Measurements from ENCODE around the gene DGKA.
"Not testable (repeated sequence)": the region's sequence is repeated elsewhere in the genome, so short reads cannot be mapped to it uniquely, and the experiment has no call there.

Gene DGKA

DNA sequence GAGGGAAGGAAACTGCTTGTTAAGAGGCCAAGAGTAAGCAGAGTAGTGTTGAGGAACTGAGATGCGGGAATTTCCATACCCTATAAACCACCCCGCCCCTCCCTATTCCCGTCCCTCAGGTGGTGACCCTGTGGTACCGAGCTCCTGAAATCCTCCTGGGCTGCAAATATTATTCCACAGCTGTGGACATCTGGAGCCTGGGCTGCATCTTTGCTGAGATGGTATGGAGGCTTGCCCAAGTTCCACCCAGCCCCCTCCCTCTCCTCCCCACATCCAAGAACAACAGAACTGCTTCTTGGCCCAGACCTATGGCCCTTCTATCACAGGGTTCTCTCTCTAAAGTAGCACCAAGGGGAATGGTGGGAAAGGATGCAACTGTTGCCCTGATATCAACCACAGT, 38.4 kb downstream of the DGKA start:
- DNase-seq, result no peak

DNA sequence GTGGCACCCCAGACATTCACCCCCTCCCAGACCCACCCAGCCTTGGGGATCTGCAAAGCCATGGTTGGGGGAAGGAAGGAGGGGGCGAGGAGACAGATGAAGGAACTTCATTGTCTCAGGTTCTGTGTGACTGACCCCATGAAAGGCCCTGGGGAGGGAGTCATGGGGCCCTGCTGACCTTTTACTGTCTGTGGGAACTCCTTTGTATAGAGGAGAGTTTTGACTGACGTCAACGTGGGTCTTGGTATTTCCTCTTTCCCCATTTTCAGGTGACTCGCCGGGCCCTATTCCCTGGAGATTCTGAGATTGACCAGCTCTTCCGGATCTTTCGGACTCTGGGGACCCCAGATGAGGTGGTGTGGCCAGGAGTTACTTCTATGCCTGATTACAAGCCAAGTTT, 39.8 kb downstream of the DGKA start:
- no peak for DNase-seq

DNA sequence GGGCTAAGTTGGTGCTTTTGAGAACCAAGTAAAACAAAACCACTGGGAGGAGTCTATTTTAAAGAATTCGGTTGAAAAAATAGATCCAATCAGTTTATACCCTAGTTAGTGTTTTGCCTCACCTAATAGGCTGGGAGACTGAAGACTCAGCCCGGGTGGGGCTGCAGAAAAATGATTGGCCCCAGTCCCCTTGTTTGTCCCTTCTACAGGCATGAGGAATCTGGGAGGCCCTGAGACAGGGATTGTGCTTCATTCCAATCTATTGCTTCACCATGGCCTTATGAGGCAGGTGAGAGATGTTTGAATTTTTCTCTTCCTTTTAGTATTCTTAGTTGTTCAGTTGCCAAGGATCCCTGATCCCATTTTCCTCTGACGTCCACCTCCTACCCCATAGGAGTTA, 41.1 kb downstream of the DGKA start:
- no peak for DNase-seq

- no peak for DNase-seq
Measured at GRCh38 chr12:55972456-55972855, 41.5 kb downstream of the DGKA start.

DNA sequence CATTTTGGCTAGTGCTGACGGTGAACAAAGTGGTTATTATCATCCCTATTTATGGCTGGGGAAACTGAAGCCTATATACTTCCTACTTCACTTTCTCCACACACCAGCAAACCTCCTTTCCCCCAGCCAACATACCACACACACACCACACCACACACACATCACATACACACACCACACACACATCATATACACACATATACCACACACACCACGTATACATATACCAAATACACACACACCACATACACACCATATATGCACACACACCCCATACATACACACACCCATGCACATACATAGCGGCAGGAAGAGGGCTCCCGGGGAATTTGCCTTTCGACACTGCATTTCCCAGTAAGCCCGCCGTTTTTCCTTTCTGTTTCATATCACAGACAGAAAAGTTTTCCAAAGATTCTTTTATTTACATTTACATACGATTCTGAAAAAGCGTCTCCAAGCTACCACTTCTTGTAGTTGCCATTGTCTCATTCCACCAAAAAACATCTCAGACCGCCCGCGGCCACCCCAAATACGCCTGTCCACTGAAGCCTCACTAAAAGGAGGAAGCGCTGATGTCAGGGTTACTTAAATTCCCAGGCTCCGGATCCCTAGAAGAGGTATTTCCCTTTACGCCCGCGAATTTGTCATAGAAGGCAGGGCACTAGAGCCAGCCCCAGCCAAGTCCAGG, 42.1 kb downstream of the DGKA start:
- no peak for DNase-seq

- DNase-seq, result peak; percentile 99
Measured at GRCh38 chr12:55973599-55974307, 42.8 kb downstream of the DGKA start, which contains the start of gene RAB5B. TSS of gene RAB5B (plus strand) at chr12:55974078. CDS start at chr12:55986961, 12,883 bp downstream.

DNA sequence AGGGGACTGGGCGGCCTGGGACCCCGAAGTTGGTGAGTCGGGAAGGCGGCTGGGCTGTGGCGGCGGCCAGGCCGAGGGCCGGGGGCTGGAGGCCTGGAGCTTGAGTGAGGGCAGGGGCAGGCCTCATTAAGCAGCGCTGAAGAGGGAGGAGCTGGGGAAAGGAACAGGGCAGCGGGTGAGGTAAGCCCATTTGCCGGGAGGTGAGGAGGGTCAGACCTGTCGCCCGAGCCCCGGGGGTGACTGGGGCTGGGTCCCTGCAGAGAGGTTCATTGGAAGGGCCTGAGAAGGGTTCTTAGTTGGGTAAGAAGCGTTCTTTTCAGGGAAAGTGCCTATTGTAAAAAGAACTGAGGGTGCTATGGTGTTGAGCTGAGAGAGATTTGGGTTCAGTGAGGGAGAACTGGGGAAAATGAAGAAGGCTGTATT, 43.4 kb downstream of the DGKA start:
- peak; percentile 36 for DNase-seq

DNA sequence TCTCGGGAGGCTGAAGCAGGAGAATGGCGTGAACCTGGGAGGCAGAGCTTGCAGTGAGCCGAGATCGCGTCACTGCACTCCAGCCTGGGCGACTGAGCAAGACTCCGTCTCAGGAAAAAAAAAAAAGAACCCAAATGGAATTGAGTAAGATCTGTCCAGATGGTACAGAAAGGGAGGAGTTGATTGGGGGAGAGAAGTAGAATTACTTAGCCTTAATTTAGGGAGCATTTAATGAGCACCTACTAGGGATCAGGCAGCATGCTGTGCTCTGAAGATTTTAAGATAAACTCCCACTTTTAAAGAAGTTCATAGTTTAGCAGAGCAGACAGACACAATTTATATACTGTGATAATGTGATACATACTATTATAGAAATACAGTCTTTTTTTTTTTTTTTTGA, 47.4 kb downstream of the DGKA start:
- no peak for DNase-seq

- DNase-seq, result no peak
Measured at GRCh38 chr12:55979069-55979468, 48.1 kb downstream of the DGKA start.

DNA sequence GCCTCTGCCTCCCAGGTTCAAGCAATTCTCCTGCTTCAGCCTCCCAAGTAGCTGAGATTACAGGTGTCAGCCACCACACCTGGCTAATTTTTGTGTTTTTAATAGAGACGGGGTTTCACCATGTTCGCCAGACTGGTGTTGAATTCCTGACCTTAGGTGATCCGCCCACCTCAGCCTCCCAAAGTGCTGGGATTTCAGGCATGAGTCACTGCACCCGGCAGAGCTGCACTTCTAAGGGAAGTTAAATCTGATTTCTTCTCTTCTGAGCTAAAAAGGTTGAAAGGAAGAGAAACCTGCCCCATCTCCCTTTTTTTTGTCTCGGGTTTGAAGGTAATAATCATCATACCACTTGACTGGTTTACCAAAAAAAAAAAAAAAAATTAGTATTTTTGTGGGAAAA, 50.9 kb downstream of the DGKA start:
- not testable (repeated sequence) for DNase-seq

DNA sequence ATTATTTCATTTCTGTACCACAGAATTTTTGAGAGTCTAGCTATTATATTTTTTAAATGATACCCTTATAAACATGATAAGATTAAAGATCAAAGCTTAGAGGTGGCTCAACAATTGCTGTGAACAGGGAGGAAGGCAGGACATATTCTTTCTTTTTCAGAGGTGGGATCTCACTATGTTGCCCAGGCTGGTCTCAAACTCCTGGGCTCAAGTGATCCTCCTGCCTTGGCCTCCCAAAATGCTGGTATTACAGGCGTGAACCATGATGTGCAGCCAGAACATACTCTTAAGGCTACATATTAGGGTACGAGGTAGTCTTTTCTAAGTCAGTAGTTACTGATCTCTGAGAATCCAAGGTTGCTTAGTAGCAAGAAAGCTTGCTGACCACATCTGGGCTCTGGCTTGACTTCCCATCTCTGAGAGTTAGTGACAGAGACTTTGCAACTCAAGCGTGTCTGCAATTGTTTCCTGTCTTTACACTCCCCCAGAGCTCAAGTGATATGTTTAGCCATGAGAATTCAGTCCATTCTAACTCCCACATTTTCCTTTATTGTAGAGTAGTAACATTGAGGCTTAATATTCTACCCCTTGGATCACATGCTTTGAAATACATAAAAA, 51.5 kb downstream of the DGKA start:
- DNase-seq, result no peak

DNA sequence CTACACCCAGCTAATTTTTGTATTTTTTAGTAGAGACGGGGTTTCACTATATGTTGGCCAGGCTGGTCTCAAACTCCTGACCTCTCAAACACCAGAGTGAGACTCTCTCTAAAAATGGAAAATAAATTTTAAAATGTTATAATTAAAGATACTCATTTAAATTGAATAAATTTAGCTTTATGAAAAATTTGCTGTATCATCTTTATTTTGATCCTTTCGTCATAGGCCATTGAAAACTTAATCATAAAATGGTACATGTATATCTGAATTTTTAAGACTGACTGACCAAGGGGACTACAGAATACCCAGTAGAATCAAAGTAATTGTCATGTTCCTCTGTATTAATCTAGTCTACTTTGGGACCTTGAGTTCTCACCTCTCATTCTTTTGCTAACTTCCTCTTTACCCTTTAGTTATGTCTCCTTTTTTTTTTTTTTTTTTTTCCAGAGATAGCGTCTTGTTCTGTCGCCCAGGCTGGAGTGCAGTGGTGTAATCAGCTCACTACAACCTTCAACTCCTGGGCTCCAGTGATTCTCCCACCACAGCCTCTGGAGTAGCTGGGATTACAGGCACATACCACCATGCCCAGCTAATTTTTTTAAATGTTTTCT, 52.4 kb downstream of the DGKA start:
- DNase-seq, result no peak

DNA sequence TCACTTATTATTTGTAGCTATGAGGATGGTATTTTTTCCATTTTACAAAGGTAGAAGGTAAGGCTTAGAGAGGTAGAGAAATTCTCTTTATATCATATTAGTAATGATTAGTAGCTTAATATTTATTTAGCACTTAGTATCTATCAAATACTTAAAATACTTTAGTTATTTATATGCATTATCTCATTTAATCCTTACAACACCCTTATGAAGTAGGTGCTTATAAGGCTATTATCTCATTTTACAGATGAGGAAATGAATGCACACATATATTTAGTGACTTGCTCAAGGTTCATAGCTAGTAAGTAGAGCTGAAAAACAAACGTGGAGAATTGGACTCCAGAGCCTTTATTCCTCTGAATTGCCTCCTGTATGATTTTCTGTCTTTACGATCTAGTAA, 53.9 kb downstream of the DGKA start:
- DNase-seq, result no peak

DNA sequence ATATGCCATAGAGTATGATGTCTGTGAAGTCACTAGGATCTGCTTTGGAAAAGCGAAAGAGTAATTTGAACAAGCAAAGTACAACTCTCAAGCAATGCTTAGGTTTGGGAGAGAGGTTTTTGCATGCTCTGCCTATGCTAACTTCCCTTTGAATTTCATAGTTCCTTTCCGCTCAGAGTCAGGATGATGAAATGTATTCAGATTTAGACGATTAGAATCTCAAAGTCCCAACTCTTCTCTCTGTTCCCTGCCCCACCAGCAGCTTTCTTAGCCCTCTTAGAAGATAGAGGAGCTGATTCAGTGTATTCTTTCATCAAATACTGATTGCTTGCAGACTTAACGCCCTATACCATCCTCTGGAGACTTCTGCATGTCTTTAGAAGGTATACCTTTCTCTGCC, 54.4 kb downstream of the DGKA start:
- no peak for DNase-seq

GRCh38 chr12:55985976-55986375, 55.0 kb downstream of the DGKA start:
- not testable (repeated sequence) for DNase-seq

- no peak for DNase-seq
Measured at GRCh38 chr12:55991110-55991509, 60.1 kb downstream of the DGKA start.

DNA sequence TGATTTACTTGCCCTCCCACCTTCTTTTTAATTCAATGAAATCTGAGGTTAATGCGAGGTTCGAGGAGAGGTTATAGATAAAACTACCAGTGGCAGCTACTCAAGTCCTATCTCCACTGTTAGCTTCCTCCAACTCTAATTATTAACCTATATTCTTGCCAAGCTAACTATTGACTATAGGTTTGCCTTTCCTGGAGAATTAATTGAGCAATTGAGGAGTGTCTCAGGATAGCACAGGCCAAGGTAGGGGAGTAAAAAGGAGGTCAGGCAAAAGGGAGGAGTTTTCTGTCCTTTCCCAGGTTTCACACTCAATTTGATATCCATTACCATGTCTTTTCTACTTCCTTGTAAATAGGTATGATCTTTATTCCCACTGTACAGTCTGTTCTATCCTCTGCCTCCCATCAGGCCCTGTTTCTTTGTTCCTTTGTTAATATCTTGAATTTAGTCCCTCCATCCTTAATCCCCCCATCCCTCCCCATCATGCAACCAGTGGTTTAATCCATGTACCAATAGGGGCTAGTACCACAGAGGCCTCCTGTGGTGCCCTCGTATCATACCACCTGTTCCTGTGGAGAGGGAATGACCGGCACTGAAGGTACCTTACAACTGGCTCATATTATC, 62.4 kb downstream of the DGKA start:
- DNase-seq, result no peak

DNA sequence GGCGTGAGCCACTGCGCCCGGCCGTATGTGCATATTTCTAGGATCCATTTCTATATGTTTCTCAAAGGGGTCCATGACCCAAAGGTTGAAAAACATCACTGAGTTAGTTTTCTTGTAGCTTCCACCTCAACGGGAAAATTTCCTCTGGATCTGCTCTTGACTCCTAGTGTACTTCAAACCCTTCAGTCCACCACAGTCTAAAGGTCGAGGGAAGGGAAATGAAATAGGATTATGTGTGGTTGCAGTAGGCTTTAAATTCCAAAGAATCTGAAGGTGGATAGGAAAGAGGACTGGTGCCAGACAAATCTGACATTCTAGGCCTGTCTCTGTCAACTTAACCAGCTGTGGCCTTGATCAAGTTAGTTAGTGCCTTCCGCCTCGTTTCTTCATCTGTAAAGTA, 64.4 kb downstream of the DGKA start:
- DNase-seq, result no peak

GRCh38 chr12:55996201-55996714, 65.3 kb downstream of the DGKA start:
- peak; percentile 74 for DNase-seq

- peak; percentile 28 for DNase-seq
Measured at GRCh38 chr12:55996715-55997534, 66.0 kb downstream of the DGKA start, which contains the start of gene SUOX. TSS of gene SUOX (plus strand) at chr12:55997276. CDS start at chr12:56002222, 4,946 bp downstream.

DNA sequence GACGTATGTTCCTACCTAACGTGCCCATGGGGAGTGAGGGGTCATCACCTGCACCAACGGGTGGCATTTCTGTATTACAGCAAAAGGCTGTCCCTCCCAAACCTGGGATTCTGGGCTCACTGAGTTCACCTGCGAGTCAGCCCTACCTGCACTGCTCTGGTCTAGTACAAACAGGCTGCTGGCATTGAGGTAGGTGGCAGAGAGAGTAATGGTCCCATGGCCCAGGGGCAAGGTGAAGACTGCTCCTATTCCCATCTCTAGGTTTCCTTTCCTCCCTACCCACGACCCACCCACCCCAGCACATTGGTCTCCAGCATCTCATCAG, 66.5 kb downstream of the DGKA start:
- DNase-seq, result no peak

GRCh38 chr12:55999522-55999921, 68.6 kb downstream of the DGKA start:
- not testable (repeated sequence) for DNase-seq

All from stimulated activated CD4-positive, alpha-beta T cell treated with anti-CD3 and anti-CD28 coated beads, Interleukin-4, amount 100 ng/mL, for 24 hours (primary cell).